ENCODE measurements around the gene ZDHHC14.

GRCh38 chr6:157637516-157637915, 256.5 kb downstream of the ZDHHC14 start:
- TF ChIP-seq CTCF (IDR thresholded peaks at IDR 0.05) (no peak), POLR2A (IDR thresholded peaks at IDR 0.05) (no peak)

Data from prostate gland (tissue), 2 donors.